ENCODE measurements around the gene AIG1. TPM values are rescaled to one million over a fixed set of nuclear protein-coding genes. Genes with fewer than 3 reads are reported as not detected.

AIG1 gene
- total RNA-seq, 8 experiments from 2014 or later, result 21.8 to 73.5 (median 29.5) TPM

DNA sequence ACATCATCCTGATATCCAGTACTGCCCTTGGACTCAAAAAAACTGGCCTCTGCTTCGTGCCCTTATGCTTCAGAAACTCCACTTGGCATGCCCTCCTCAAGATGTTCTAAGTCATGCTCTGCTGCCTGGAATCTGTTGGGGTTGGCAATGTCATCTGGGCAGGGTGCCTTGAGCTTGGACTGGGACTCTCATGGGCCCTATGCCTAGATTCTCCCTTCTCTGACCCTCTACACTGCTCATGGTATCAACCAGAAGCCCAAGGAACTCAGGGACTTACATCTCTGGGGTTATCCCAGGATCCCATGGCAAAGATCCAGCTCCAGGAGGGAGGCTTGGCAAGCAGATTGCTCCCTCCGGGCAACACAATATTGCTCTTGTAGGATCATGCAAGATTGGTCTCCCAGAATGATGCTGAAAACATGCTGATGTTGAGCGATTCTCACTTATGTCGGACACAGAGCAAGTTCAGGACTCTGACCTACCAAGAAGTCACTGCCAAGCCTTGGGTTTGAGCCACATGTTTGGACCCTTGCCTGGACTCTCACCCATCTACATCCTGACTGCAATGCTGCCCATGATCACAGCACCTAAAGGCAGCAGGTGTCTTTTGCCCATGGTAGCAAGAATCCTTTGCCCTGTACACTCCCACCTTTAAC lies 301.0 kb downstream of the AIG1 start:
- in situ Hi-C loops (cut with MboI; ENCODE audit: low pct_unique_long_range_greater_than_20kb in 2 of 9, low sequenced_read_pairs in 9 of 9, unreplicated experiment in 9 of 9), result no loop called here
- H3K27ac ChIP-seq, result no peak overlapping the region
- H3K4me3 ChIP-seq, result no peak overlapping the region
- no peak for ATAC-seq (replicated peaks in 6 of 8)
- 14 to 100% (median 82%) methylated on average over 1 to 3 of the region's 4 CpGs; no CpG with 5 or more reads in 2 of the 10 experiments for WGBS, 10 experiments
- no peaks in the 10 kb centered on the region for H3K4me1 ChIP-seq (replicated peaks in 1 of 2)

DNA sequence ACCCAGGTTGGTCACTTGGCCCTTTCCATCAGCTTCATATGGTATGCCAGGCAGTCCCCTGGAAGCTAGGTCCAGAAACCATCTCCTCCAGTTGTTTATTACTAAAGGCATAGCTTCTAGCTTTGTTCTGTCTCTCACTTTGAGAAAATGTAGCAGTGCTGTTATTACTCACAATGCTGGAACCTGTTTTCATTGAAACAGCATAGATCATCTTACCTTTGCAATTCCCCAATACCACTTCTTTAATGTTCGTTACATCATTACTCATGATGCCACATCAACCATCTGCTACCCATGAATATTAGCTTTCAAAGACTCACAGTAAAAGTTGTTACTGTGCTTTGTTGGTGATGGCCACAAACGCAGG lies 301.5 kb downstream of the AIG1 start:
- in situ Hi-C loops (cut with MboI; ENCODE audit: low pct_unique_long_range_greater_than_20kb in 2 of 9, low sequenced_read_pairs in 9 of 9, unreplicated experiment in 9 of 9), result no loop called here
- no peak for ATAC-seq (replicated peaks in 6 of 8)
- no peaks in the 10 kb centered on the region for H3K4me1 ChIP-seq (replicated peaks in 1 of 2)
- WGBS, 10 experiments, result 67 to 100% (median 88%) methylated on average over 1 to 2 of the region's 2 CpGs; no CpG with 5 or more reads in 6 of the 10 experiments
- H3K27ac ChIP-seq, result no peak overlapping the region
- H3K4me3 ChIP-seq, result no peak overlapping the region

DNA sequence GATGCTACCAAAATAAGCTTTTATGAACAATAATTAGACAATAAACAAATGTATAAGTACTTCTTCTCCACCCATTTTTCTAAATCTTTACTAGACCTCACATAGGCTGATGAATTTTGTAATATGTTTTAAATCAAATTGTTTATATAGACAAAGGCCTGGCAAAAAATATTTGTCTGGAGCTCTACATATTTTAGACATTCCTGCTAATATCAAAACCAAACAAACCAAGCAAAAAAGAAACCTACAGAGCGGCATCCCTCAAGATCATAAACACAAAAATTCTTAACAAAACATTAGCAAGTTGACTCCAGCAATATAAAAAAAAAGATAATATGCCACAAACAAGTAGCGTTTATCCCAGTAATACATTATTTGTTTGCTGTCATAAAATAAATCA lies 302.6 kb downstream of the AIG1 start:
- H3K27ac ChIP-seq, result no peak overlapping the region
- ATAC-seq (replicated peaks in 6 of 8), result no peak

DNA sequence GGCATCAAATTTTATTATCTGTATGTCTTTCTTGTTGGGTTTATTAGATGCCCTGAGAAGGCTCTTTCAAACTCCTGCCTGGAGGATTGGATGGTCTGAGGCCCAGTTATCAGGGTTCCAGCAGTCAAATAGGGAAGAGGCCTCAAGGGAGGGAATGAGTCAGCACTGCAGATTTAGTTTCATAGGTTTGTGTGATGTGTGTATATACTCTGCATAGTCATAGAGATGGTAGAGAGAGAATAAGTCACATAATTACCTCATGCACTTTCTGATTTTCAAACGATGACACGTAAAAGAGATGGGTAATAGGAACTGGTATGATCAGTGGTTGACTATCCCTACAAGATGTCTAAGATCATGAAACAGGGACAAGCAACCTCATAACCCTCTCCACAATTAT lies 307.7 kb downstream of the AIG1 start:
- 0 to 100% (median 90%) methylated on average over 1 to 2 of the region's 2 CpGs; no CpG with 5 or more reads in 3 of the 10 experiments for WGBS, 10 experiments
- H3K4me3 ChIP-seq, result no peak overlapping the region
- ATAC-seq (replicated peaks in 6 of 8), result peak in 7 of 8 experiments; percentile 29 to 95 (median 82)
- in situ Hi-C loops (cut with MboI; ENCODE audit: low pct_unique_long_range_greater_than_20kb in 2 of 9, low sequenced_read_pairs in 9 of 9, unreplicated experiment in 9 of 9), result no loop called here
- no peak overlapping the region for H3K27ac ChIP-seq
- no peaks in the 10 kb centered on the region for H3K4me1 ChIP-seq (replicated peaks in 1 of 2)

More for the DNA sequence above, 302.6 kb downstream of the AIG1 start:
- Histone ChIP-seq H3K4me1 (replicated peaks in 1 of 2) (no peaks in the 10 kb centered on the region), H3K4me3 (no peak overlapping the region)
- in situ Hi-C loops (cut with MboI; ENCODE audit: low pct_unique_long_range_greater_than_20kb in 2 of 9, low sequenced_read_pairs in 9 of 9, unreplicated experiment in 9 of 9), result no loop called here
- WGBS, 10 experiments, result 69 to 100% (median 94%) methylated on average over 1 to 2 of the region's 2 CpGs

DNA sequence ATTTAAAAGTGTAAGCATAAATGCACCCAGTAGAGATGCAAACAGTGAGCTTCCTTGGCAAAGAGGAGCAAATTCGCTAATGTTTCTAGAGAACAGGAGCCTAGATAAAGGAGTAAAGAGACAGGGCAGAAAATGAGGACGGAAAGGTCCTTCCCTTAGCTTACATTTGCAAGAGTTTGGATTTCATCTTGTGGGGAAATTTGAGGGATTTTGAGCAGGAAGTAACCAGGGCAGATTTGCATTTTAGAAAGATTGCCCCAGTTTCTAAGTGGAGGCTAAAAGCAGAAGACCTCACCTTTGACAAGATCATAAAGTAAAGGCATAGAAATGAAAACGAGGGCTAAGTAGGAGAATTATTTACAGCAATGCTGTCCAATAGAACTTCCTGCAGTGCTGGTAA lies 309.3 kb downstream of the AIG1 start:
- Histone ChIP-seq H3K27ac (no peak overlapping the region), H3K4me3 (no peak overlapping the region), H3K4me1 (replicated peaks in 1 of 2) (no peaks in the 10 kb centered on the region)
- in situ Hi-C loops (cut with MboI; ENCODE audit: low pct_unique_long_range_greater_than_20kb in 2 of 9, low sequenced_read_pairs in 9 of 9, unreplicated experiment in 9 of 9), result no loop called here
- WGBS, 10 experiments, result 0 to 100% (median 65%) methylated on average over 1 to 3 of the region's 3 CpGs; no CpG with 5 or more reads in 2 of the 10 experiments
- ATAC-seq (replicated peaks in 6 of 8), result no peak

DNA sequence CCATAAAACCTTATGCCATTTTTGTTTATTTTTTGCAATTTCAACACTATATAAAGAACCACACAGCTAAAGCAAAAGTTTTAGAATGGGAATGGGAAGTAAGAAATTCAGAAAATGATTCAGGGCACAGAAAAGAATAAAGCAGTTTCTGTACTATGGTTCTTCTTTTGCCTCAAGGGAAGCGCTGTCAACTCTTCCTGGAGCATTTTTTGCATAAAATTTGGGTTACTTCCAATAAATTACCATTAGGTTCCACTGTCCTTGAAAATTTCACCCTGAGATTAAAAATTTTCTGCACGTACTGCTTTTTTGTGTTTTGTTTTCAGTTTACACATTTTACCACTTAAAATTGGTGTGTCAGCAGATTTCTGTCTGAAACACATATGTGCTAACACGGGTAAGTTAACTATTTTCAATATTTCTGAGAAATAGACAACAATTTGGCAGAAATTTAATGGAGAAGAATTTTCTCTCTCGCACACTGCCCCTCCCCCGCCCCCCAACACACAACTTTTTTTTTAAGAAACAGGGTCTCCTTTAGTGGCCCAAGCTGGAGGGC lies 310.2 kb downstream of the AIG1 start:
- Histone ChIP-seq H3K4me3 (no peak overlapping the region), H3K27ac (no peak overlapping the region), H3K4me1 (replicated peaks in 1 of 2) (no peaks in the 10 kb centered on the region)
- 0 to 79% (median 61%) methylated on average over 1 to 5 of the region's 5 CpGs; no CpG with 5 or more reads in 1 of the 10 experiments for WGBS, 10 experiments
- ATAC-seq (replicated peaks in 6 of 8), result peak in 2 of 8 experiments; percentile 56 to 58
- in situ Hi-C loops (cut with MboI; ENCODE audit: low pct_unique_long_range_greater_than_20kb in 2 of 9, low sequenced_read_pairs in 9 of 9, unreplicated experiment in 9 of 9), result no loop called here

DNA sequence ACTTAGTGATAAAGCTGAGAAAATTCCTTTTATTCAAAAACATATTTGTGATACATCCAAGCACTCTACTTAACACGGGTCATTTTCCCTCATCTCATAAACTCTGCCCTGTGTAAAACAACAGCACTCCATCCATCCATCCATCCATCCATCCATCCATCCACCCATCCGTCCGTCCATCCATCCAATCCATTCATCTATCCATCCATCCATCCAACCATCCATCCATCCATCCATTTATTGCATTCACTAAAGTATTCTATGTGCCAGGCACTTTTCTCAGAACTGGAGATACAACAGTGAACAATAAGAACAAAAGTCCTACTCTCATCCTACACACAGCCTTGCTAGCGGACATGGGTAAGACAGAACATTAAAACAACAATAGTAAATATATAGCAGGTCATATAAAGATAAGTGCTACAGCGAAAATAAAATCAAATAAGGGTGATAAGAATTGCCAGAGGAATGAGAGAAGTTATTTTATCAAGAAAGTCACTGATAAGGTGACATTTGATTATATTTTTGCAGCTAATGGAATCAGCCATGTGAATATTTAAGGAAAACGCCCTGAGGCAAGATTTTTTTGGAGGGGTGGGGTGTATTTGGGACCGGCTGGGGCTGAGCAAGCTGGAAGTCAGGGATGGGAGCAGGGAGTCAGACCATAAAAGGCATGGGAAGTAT lies 311.7 kb downstream of the AIG1 start:
- in situ Hi-C loops (cut with MboI; ENCODE audit: low pct_unique_long_range_greater_than_20kb in 2 of 9, low sequenced_read_pairs in 9 of 9, unreplicated experiment in 9 of 9), result no loop called here
- no peak for ATAC-seq (replicated peaks in 6 of 8)
- 62 to 100% (median 79%) methylated on average over 1 to 7 of the region's 7 CpGs for WGBS, 10 experiments

DNA sequence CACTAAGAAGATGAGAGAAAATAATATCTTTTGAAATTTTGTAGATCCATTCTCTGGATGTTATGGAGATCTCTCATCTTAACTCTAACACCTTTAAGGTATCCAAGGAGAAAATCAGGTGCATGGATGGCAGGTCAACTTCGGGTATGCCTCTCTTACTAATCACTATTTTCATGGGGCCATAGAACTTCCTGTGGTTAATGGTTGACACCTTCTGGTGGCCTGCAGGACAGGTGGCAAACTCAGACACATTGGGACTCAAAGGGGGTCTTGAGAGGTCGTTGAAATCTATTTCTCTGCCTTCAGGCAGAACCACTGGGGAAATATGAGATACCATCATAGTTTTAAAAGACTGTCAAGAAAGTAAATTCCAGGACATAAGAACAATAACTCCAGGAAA lies 313.3 kb downstream of the AIG1 start:
- no peak overlapping the region for H3K27ac ChIP-seq
- WGBS, 10 experiments, result 25 to 80% (median 60%) methylated on average over 1 to 2 of the region's 2 CpGs; no CpG with 5 or more reads in 3 of the 10 experiments
- in situ Hi-C loops (cut with MboI; ENCODE audit: low pct_unique_long_range_greater_than_20kb in 2 of 9, low sequenced_read_pairs in 9 of 9, unreplicated experiment in 9 of 9), result no loop called here
- no peak for ATAC-seq (replicated peaks in 6 of 8)
- H3K4me1 ChIP-seq (replicated peaks in 1 of 2), result no peaks in the 10 kb centered on the region
- no peak overlapping the region for H3K4me3 ChIP-seq

More for the DNA sequence above, 311.7 kb downstream of the AIG1 start:
- Histone ChIP-seq H3K27ac (no peak overlapping the region), H3K4me3 (no peak overlapping the region), H3K4me1 (replicated peaks in 1 of 2) (no peaks in the 10 kb centered on the region)

DNA sequence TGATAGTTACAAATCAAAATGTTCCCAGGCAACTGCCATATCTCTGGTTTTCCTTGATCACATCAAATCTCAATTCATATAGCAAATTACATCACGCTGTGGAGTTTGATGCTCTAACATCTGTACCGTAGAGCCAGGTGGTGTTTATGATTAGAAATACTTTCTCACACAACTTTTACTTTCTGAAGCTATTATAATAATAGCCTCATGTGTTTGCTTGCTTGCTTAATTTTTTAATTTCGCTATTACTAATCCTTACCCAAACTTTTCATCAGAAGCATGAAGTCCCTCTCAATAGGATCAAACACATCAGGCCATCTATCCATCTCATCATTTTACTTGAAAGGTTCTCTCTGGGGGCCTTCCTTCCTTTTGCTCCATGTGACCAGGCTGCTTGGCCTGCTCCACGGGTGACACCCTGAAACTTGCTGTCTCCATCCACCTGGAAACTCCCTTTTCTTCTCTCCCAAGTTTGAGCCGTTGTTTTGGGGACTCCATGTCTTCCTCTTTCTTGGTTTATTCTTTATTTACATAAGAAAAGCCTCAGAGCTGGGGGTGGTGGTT lies 314.4 kb downstream of the AIG1 start:
- 58 to 100% (median 77%) methylated on average over 1 to 5 of the region's 5 CpGs for WGBS, 10 experiments
- in situ Hi-C loops (cut with MboI; ENCODE audit: low pct_unique_long_range_greater_than_20kb in 2 of 9, low sequenced_read_pairs in 9 of 9, unreplicated experiment in 9 of 9), result no loop called here
- Histone ChIP-seq H3K4me1 (replicated peaks in 1 of 2) (no peaks in the 10 kb centered on the region), H3K4me3 (no peak overlapping the region), H3K27ac (no peak overlapping the region)
- ATAC-seq (replicated peaks in 6 of 8), result no peak

DNA sequence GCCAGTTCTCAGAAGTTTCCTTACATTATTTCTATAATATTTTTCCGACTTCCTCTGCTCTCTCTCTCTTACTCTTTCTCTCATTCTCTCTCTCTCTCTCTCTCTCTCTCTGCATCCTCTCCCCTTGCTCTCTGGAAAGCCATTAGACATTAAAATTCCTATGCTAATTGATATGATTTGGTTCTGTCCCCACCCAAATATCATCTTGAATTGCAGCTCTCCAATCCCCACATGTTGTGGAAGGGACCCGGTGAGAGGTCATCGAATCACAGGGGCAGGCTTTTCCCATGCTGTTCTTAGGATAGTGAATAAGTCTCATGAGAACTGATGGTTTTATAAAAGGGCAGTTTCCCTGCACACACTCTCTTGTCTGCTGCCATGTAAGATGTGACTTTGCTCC lies 315.7 kb downstream of the AIG1 start:
- Histone ChIP-seq H3K4me3 (no peak overlapping the region), H3K4me1 (replicated peaks in 1 of 2) (no peaks in the 10 kb centered on the region), H3K27ac (no peak overlapping the region)
- 40 to 100% (median 86%) methylated on average over 1 to 3 of the region's 3 CpGs; no CpG with 5 or more reads in 1 of the 10 experiments for WGBS, 10 experiments
- peak in 2 of 8 experiments; percentile 73 to 74 for ATAC-seq (replicated peaks in 6 of 8)
- in situ Hi-C loops (cut with MboI; ENCODE audit: low pct_unique_long_range_greater_than_20kb in 2 of 9, low sequenced_read_pairs in 9 of 9, unreplicated experiment in 9 of 9), result no loop called here

DNA sequence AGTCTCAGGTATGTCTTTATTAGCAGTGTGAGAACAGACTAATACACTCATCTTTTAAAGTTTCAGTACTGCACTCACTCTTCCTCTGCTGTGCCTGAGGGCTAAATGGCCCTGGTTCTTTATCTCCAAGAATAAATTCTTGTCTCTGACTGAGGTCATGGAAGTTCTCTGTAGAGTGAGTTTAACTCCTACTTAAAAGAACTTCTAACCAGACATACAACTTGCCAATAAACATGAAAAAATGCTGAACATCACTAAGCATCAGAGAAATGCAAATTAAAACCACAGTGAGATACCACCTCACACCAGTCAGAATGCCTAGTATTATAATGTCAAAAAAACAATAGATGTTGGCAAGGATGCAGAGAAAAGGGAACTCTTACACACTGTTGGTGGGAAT lies 316.2 kb downstream of the AIG1 start:
- Histone ChIP-seq H3K4me3 (no peak overlapping the region), H3K27ac (no peak overlapping the region), H3K4me1 (replicated peaks in 1 of 2) (no peaks in the 10 kb centered on the region)
- ATAC-seq (replicated peaks in 6 of 8), result peak in 2 of 8 experiments; percentile 20 to 49
- in situ Hi-C loops (cut with MboI; ENCODE audit: low pct_unique_long_range_greater_than_20kb in 2 of 9, low sequenced_read_pairs in 9 of 9, unreplicated experiment in 9 of 9), result no loop called here

DNA sequence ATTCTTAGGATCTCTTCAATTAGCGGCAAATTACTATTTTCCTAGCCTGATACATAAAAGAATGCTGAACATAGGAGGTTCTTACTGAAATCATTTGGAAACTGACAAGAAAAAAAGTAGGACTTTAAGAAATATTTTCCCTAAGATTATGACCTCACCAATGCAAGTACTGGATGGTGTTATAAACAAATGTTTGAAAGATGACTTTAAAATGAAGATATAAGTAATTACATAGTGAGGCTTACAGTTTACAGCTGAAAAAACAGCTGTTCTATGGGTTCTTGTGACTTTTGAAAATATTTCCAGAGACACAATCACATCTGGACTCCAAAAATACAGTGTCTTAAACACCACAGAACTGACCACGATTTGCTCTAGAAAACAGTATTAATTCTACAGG lies 324.9 kb downstream of the AIG1 start:
- no peak overlapping the region for H3K4me3 ChIP-seq
- no peak overlapping the region for H3K27ac ChIP-seq
- in situ Hi-C loops (cut with MboI; ENCODE audit: low pct_unique_long_range_greater_than_20kb in 2 of 9, low sequenced_read_pairs in 9 of 9, unreplicated experiment in 9 of 9), result no loop called here
- WGBS, 10 experiments, result 0 to 92% (median 76%) methylated on average over 1 to 2 of the region's 2 CpGs; no CpG with 5 or more reads in 2 of the 10 experiments
- no peak for ATAC-seq (replicated peaks in 6 of 8)
- peaks cover 0 to 4% of the 10 kb centered on the region in 2 donors for H3K4me1 ChIP-seq (replicated peaks in 1 of 2)

DNA sequence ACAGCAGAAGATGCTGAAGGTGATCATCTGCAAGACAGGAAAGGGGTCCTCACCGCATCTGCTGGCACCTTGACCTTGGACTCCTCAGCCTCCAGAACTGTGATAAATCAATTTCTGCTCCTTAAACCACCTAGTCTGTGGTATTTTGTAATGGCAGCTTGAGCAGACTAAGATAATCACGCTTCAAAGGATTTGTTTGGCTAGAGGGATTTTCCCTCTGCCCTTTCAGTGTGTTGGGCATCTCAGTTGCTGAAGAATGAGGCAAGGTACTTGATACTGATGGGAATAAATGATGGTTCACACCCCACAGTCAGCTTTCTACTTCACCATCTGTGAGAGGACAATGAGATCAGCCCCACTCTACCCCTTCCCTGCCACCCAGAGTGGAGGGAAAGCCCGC lies 329.6 kb downstream of the AIG1 start:
- 40 to 100% (median 74%) methylated on average over 1 to 3 of the region's 3 CpGs; no CpG with 5 or more reads in 4 of the 10 experiments for WGBS, 10 experiments
- in situ Hi-C loops (cut with MboI; ENCODE audit: low pct_unique_long_range_greater_than_20kb in 2 of 9, low sequenced_read_pairs in 9 of 9, unreplicated experiment in 9 of 9), result no loop called here
- no peak for ATAC-seq (replicated peaks in 6 of 8)
- no peak overlapping the region for H3K27ac ChIP-seq
- peaks cover 0 to under 1% of the 10 kb centered on the region in 2 donors for H3K4me1 ChIP-seq (replicated peaks in 1 of 2)
- no peak overlapping the region for H3K4me3 ChIP-seq

All from motor neuron (in vitro differentiated cells).